ENCODE measurements around the gene DAPK1. TPM values are rescaled to one million over a fixed set of nuclear protein-coding genes. Genes with fewer than 3 reads are reported as not detected.

DAPK1 gene
- total and polyA plus RNA-seq, 2 donors from 2014 or later: 15.5 to 166 TPM

DNA sequence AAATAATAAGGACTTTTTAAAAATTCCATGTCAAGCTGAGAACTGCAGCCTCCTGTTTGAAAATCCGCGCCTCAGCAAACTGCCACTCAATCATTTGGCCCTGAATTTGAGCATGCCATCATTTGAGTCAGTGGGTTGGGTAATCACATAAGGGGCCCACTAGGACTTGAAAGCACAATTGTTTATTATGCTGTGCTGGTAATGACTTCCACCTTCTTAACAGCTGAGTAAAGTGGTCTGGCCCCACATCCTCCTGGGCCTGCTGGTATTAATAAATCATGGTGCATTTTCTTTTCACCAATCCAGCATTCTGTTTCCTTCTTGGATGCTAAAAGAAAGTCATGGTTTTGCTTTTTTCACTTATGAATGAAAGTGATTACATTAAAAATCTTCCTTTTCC lies 125.3 kb downstream of the DAPK1 start:
- H3K27ac ChIP-seq (ENCODE audit: low read depth in 2 of 2, low read length in 2 of 2): no peak overlapping the region
- H3K4me1 ChIP-seq (ENCODE audit: control insufficient read depth in 2 of 3, insufficient read depth in 2 of 3, low read depth in 1 of 3, low read length in 3 of 3): peaks cover 0 to 6% (median 0%) of the 10 kb centered on the region in 3 donors
- no peaks in the 10 kb centered on the region for H3K27me3 ChIP-seq (ENCODE audit: control insufficient read depth, insufficient read depth, low read length)
- peaks cover 0 to 4% (median 0%) of the 10 kb centered on the region in 3 donors for H3K36me3 ChIP-seq (ENCODE audit: control insufficient read depth in 2 of 3, insufficient read depth in 3 of 3, low read length in 3 of 3)
- no peak overlapping the region for H3K9ac ChIP-seq (ENCODE audit: low read length in 3 of 3)
- intact Hi-C loops (cut with DNase I): no loop called here
- DNase-seq: peak in 1 of 5 donors; percentile 40
- no peak overlapping the region for H3K4me3 ChIP-seq (ENCODE audit: low read length in 3 of 3)
- no peak for FAIRE-seq
- no peaks in the 10 kb centered on the region for H3K9me3 ChIP-seq (ENCODE audit: control insufficient read depth in 2 of 3, insufficient read depth in 1 of 3, low read length in 3 of 3)
- TF ChIP-seq, protein P1, sequence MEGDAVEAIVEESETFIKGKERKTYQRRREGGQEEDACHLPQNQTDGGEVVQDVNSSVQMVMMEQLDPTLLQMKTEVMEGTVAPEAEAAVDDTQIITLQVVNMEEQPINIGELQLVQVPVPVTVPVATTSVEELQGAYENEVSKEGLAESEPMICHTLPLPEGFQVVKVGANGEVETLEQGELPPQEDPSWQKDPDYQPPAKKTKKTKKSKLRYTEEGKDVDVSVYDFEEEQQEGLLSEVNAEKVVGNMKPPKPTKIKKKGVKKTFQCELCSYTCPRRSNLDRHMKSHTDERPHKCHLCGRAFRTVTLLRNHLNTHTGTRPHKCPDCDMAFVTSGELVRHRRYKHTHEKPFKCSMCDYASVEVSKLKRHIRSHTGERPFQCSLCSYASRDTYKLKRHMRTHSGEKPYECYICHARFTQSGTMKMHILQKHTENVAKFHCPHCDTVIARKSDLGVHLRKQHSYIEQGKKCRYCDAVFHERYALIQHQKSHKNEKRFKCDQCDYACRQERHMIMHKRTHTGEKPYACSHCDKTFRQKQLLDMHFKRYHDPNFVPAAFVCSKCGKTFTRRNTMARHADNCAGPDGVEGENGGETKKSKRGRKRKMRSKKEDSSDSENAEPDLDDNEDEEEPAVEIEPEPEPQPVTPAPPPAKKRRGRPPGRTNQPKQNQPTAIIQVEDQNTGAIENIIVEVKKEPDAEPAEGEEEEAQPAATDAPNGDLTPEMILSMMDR (IDR thresholded peaks at IDR 0.05; ENCODE audit: borderline replicate concordance, extremely low read depth, insufficient read depth): no peak

DNA sequence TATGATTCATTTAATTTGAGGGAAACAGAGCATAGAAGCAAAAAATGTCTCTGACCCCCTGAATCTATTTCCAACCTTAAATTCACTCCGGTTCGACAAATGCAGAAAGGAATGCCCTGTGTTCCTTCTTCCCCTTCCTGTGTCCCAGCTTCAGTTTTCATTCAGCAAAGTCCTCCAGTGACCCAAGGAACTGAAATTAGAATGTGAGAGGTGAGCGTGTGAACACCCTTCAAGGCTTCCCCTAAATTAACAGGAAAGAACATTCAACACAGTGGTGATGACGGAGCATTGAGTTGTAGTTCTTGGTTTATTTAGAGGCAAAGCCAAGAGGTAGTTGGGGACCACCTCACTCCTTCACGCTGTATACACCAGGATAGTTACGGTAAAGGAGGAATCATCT lies 130.7 kb downstream of the DAPK1 start:
- no peak for FAIRE-seq
- TF ChIP-seq, protein P1 (IDR thresholded peaks at IDR 0.05; ENCODE audit: borderline replicate concordance, extremely low read depth, insufficient read depth): no peak
- intact Hi-C loops (cut with DNase I): no loop called here

DNA sequence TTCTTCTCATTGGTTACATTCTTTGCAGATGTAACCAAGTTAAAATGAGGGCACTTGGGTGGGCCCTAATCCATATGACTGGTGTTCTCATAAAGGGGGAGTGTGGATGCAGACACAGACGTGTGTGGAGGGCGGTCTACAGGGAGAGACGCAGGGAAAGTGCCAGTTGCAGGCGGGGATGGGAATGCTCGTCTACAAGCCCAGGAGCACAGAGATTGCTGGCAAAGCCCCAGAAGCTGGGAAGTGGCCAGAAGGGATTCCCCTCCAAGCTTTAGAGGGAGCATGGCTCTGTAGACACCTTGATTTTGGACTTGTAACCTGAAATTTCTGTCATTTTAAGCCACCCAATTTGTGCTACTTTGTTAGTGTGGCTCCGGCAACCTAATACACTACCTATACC lies 131.4 kb downstream of the DAPK1 start:
- no peaks in the 10 kb centered on the region for H3K9me3 ChIP-seq (ENCODE audit: control insufficient read depth in 2 of 3, insufficient read depth in 1 of 3, low read length in 3 of 3)
- H3K4me1 ChIP-seq (ENCODE audit: control insufficient read depth in 2 of 3, insufficient read depth in 2 of 3, low read depth in 1 of 3, low read length in 3 of 3): no peaks in the 10 kb centered on the region
- H3K4me3 ChIP-seq (ENCODE audit: low read length in 3 of 3): no peak overlapping the region
- TF ChIP-seq, protein P1 (IDR thresholded peaks at IDR 0.05; ENCODE audit: borderline replicate concordance, extremely low read depth, insufficient read depth): no peak
- no peaks in the 10 kb centered on the region for H3K27me3 ChIP-seq (ENCODE audit: control insufficient read depth, insufficient read depth, low read length)
- DNase-seq: no peak
- H3K36me3 ChIP-seq (ENCODE audit: control insufficient read depth in 2 of 3, insufficient read depth in 3 of 3, low read length in 3 of 3): no peaks in the 10 kb centered on the region
- no peak overlapping the region for H3K9ac ChIP-seq (ENCODE audit: low read length in 3 of 3)
- intact Hi-C loops (cut with DNase I): no loop called here
- no peak overlapping the region for H3K27ac ChIP-seq (ENCODE audit: low read depth in 2 of 2, low read length in 2 of 2)
- FAIRE-seq: no peak

More for the DNA sequence above, 130.7 kb downstream of the DAPK1 start:
- Histone ChIP-seq H3K36me3 (ENCODE audit: control insufficient read depth in 2 of 3, insufficient read depth in 3 of 3, low read length in 3 of 3) (no peaks in the 10 kb centered on the region), H3K9me3 (ENCODE audit: control insufficient read depth in 2 of 3, insufficient read depth in 1 of 3, low read length in 3 of 3) (no peaks in the 10 kb centered on the region), H3K27ac (ENCODE audit: low read depth in 2 of 2, low read length in 2 of 2) (no peak overlapping the region), H3K9ac (ENCODE audit: low read length in 3 of 3) (no peak overlapping the region), H3K4me3 (ENCODE audit: low read length in 3 of 3) (no peak overlapping the region), H3K27me3 (ENCODE audit: control insufficient read depth, insufficient read depth, low read length) (no peaks in the 10 kb centered on the region), H3K4me1 (ENCODE audit: control insufficient read depth in 2 of 3, insufficient read depth in 2 of 3, low read depth in 1 of 3, low read length in 3 of 3) (no peaks in the 10 kb centered on the region)
- no peak for DNase-seq

DNA sequence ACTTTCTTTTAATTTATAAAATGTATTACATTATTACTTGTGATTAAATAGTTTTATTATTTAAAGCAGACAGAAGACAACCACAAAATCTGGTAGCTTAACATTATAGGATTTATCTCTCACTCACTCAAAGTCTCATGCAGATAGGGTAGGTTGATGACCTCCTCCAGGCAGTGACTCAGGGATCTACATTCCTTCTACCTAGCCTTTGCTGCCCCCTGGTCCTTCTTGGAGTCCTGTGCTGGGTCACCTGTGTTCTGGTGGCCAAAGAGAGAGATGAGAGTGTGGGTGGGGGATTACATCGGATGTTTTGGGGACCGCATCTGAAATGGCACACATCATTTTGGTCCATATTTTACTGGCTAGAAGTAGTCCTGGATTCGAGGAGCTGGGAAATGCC lies 132.6 kb downstream of the DAPK1 start:
- no peak overlapping the region for H3K4me3 ChIP-seq (ENCODE audit: low read length in 3 of 3)
- DNase-seq (no peak), FAIRE-seq (no peak)
- intact Hi-C loops (cut with DNase I): no loop called here
- H3K27me3 ChIP-seq (ENCODE audit: control insufficient read depth, insufficient read depth, low read length): no peaks in the 10 kb centered on the region
- H3K36me3 ChIP-seq (ENCODE audit: control insufficient read depth in 2 of 3, insufficient read depth in 3 of 3, low read length in 3 of 3): peaks cover 0 to 5% (median 0%) of the 10 kb centered on the region in 3 donors
- no peak overlapping the region for H3K9ac ChIP-seq (ENCODE audit: low read length in 3 of 3)
- TF ChIP-seq, protein P1 (IDR thresholded peaks at IDR 0.05; ENCODE audit: borderline replicate concordance, extremely low read depth, insufficient read depth): no peak
- no peak overlapping the region for H3K27ac ChIP-seq (ENCODE audit: low read depth in 2 of 2, low read length in 2 of 2)
- H3K9me3 ChIP-seq (ENCODE audit: control insufficient read depth in 2 of 3, insufficient read depth in 1 of 3, low read length in 3 of 3): no peaks in the 10 kb centered on the region
- H3K4me1 ChIP-seq (ENCODE audit: control insufficient read depth in 2 of 3, insufficient read depth in 2 of 3, low read depth in 1 of 3, low read length in 3 of 3): no peaks in the 10 kb centered on the region
